Inflammatory macrophage treated with lipopolysaccharide for 4 hours (primary cell): ENCODE measurements around the gene BBS1.
"Not testable (repeated sequence)": the region's sequence is repeated elsewhere in the genome, so short reads cannot be mapped to it uniquely, and the experiment has no call there.

Source experiments
- DNase-seq: peaks from one replicate; pipeline ENCODE4 v3.0.0-alpha.2; 2020

Gene BBS1

DNA sequence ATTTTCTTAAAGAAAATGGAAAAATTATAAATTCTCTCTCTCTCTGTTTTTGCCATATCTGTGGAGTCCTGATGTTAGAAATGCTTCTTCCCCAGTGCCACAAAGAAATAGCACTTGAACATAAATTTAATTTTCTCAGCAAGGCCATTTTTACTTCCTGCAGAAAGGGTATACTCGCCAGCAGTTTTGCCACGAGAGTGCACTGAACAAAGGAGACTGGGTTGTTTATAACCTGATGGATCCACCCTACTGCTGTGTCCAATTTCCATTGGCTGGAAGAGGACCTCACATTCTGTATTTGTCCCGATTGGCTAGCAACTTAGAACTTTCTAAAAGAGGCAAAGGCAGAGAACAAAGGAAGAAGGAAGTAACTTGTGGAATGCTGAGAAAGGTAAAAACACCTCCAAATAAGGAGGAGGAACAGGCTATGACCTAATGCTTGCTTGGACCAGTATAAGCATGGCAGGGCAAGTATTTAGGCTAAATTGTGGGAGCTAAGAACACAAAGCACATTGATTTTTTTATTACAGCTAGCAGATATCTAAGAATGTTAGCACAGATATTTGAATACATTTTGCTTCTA, 72.2 kb downstream of the BBS1 start:
- not testable (repeated sequence) for DNase-seq
